A673 (cell line): ENCODE measurements around the gene PRPF38A.

Source experiments
- CTCF ChIP-seq: fragments of 300-800, 200-600 bp; sonication (generic); conservative IDR thresholded peaks from 2 replicates; pipeline ENCODE4 v1.5.1; 2017; ENCODE audit warnings: low read depth, mild to moderate bottlenecking, antibody characterized with exemption, low read length, moderate library complexity, mixed read lengths
- EZH2 ChIP-seq: fragments of 200-600 bp; sonication (generic); IDR thresholded peaks from 2 replicates; pipeline ENCODE4 v1.6.1; 2017; ENCODE audit warnings: borderline replicate concordance, low read depth, mild to moderate bottlenecking, mixed read lengths, antibody characterized with exemption, low read length; ENCODE audit not compliant: poor library complexity, severe bottlenecking

DNA sequence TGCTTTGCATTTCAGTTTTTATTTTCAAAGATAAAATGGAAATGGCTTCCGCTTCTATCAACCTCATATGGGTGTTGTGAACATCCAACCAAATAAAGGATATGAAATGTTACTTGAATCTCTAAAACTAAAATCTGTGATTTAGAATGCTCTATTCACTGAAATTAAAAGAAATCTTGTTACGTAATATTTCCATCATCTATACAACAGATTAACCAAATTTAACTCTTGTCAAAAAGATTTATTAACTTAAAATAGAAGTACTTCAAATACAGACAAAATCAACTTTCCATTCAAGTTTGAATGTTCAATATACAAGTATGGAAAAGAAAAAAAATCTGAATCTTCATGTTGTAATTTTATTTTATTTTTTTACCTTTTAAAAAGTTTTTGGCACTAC lies 18.7 kb downstream of the PRPF38A start:
- TF ChIP-seq CTCF, result no peak
- TF ChIP-seq EZH2, result no peak
